Mucosa of descending colon (tissue), 3 donors: ENCODE measurements around the gene OTOP2. TPM values are rescaled to one million over a fixed set of nuclear protein-coding genes. Genes with fewer than 3 reads are reported as not detected.

Experiments used
- ATAC-seq: fragments of 200-7000 bp; cut with Tn5 transposase; one replicate; pipeline ENCODE4 v1.9.1; 2020; ENCODE audit warnings: mild to moderate bottlenecking, moderate library complexity
- DNase-seq, 3 donors: peaks; one replicate each; pipeline ENCODE4 v3.0.0-alpha.2; 2020
- H3K36me3 ChIP-seq: fragments of 200-600 bp; one replicate; pipeline ENCODE4 v1.8.0; 2021; ENCODE audit warnings: low read depth, mild to moderate bottlenecking
- H3K4me1 ChIP-seq: fragments of 200-600 bp; one replicate; pipeline ENCODE4 v1.8.0; 2021; ENCODE audit warnings: low read depth, mild to moderate bottlenecking
- H3K4me3 ChIP-seq: fragments of 200-600 bp; one replicate; pipeline ENCODE4 v1.8.0; 2021; ENCODE audit warnings: mild to moderate bottlenecking
- H3K9me3 ChIP-seq: fragments of 200-600 bp; one replicate; pipeline ENCODE4 v1.8.0; 2021; ENCODE audit warnings: mild to moderate bottlenecking
- intact Hi-C, 2 donors: fragments of 100-400 bp; cut with DNase I in 1 of 2; cut with micrococcal nuclease in 1 of 2; formaldehyde crosslinking; loops; one replicate each; pipeline versions ENCODE4 v1.11.0 to v1.11.1; 2022; cut with DNase I, micrococcal nuclease
- total RNA-seq, 3 donors: library from RNA; stranded (reverse); fragmentation: NEBNext Ultra II Directional in 2 of 3; extraction: Animal tissue kit (Norgen Biotek cat#: 25700) in 2 of 3; gene quantifications; one replicate each; pipeline versions ENCODE4 v1.2.1 to v1.2.4, GENCODE V29; 2021 to 2023
- TF ChIP-seq, protein P1 (sequence below): fragments of 200-600 bp; IDR thresholded peaks from one replicate; pipeline ENCODE4 v1.8.0; 2022; ENCODE audit warnings: antibody characterized with exemption, mild to moderate bottlenecking
- donor health status: DM: no; HTN: no; CAD: no; lungs with moderate emphysema.
- donor health status: DM: no; HTN: no; CAD: no.
- donor health status: DM: no; HTN: yes; CAD: no.

Gene OTOP2
- total RNA-seq, 3 donors from 2014 or later: 15.3 to 135 (median 54.0) TPM

DNA sequence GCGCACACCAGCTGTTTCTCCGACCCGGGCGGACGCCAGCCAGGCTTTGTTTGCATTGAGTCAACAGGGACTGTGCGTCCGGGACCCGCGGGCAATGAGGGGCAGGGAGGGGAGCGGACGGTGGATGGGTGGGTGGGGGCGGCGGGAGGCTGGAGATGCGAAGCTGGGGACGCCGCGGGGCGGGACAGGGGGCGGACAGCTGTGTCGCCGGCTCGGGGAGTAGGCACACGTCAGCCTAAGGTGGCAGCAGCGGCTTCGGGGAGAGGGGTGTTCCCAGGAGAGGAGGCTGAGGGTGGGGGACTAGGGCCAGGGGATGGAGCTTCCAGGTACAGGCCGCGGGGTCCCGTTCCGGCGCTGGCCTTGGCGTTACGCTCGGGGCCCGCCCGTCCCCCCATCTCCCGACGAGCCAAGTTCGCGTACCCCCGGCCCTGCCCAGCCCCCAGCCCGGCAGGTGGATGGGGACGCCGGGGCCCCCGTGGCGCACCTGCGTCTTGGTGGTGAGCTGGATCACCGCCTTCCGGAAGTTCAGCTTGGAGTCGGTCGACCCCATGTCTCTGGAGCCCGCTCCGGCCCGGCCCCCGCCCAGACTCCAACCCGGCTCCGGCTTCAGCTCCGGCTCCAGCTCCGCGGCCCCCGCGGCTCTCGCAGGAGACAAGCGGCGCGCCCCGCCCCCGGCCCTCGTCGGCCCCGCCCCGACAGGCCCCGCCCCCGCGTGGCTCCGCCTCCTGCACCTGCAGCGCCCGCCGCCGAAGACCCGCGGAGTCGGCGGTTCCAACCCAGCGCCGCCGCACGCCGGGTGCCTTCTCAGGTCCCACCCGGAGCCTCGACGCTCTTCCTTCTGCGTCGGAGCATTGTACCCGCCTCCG lies 48.3 kb downstream of the OTOP2 start, which contains the start of gene HID1:
TSS of gene HID1 (minus strand) at position 653 of the 866 bp plus-strand sequence. CDS start at position 550, 103 bp downstream.
- Histone ChIP-seq H3K4me1 (peaks cover 14% of the 10 kb centered on the region), H3K36me3 (no peaks in the 10 kb centered on the region), H3K4me3 (peak within 1 kb of the TSS; percentile 34), H3K9me3 (no peaks in the 10 kb centered on the region)
- peak; percentile 83 to 89 (median 86) for DNase-seq
- ATAC-seq: peak; percentile 87
- TF ChIP-seq, protein P1, sequence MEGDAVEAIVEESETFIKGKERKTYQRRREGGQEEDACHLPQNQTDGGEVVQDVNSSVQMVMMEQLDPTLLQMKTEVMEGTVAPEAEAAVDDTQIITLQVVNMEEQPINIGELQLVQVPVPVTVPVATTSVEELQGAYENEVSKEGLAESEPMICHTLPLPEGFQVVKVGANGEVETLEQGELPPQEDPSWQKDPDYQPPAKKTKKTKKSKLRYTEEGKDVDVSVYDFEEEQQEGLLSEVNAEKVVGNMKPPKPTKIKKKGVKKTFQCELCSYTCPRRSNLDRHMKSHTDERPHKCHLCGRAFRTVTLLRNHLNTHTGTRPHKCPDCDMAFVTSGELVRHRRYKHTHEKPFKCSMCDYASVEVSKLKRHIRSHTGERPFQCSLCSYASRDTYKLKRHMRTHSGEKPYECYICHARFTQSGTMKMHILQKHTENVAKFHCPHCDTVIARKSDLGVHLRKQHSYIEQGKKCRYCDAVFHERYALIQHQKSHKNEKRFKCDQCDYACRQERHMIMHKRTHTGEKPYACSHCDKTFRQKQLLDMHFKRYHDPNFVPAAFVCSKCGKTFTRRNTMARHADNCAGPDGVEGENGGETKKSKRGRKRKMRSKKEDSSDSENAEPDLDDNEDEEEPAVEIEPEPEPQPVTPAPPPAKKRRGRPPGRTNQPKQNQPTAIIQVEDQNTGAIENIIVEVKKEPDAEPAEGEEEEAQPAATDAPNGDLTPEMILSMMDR: no peak
- intact Hi-C loops: no loop called here

GRCh38 chr17:74972973-74973328 lies 48.9 kb downstream of the OTOP2 start:
- no peaks in the 10 kb centered on the region for H3K36me3 ChIP-seq
- DNase-seq: no peak
- intact Hi-C loops: no loop called here
- no peak overlapping the region for H3K4me3 ChIP-seq
- H3K9me3 ChIP-seq: no peaks in the 10 kb centered on the region
- TF ChIP-seq, protein P1: no peak
- H3K4me1 ChIP-seq: peaks cover 14% of the 10 kb centered on the region
- no peak for ATAC-seq

GRCh38 chr17:74975943-74976342 lies 51.9 kb downstream of the OTOP2 start:
- H3K9me3 ChIP-seq: no peaks in the 10 kb centered on the region
- ATAC-seq: no peak
- TF ChIP-seq, protein P1: no peak
- DNase-seq: no peak
- H3K36me3 ChIP-seq: no peaks in the 10 kb centered on the region
- intact Hi-C loops: no loop called here
- peaks cover 9% of the 10 kb centered on the region for H3K4me1 ChIP-seq
- H3K4me3 ChIP-seq: no peak overlapping the region

DNA sequence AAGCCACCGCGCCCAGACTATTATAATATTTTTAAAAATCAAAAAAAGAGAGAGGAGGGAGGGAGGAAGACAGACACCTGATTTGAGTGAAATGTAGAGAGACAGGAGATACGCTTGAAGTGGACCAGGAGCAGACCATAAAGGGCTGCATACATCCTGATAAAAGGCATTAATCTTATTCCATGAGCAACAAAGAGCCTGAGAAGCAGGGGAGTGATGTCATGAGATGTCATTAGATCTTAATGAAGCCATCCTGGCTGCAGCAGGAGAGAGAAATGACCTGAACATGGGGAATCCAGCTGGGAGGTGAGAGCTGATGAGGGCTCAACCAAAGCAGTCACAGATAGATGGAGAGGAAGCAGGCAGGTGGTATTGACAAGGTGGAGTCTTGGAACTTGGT lies 53.7 kb downstream of the OTOP2 start:
- no peak for ATAC-seq
- Histone ChIP-seq H3K9me3 (no peaks in the 10 kb centered on the region), H3K4me1 (peaks cover 9% of the 10 kb centered on the region), H3K4me3 (no peak overlapping the region), H3K36me3 (no peaks in the 10 kb centered on the region)
- TF ChIP-seq, protein P1: no peak
- intact Hi-C loops: no loop called here
- DNase-seq: no peak

- no peak overlapping the region for H3K4me3 ChIP-seq
- TF ChIP-seq, protein P1: no peak
- ATAC-seq (no peak), DNase-seq (no peak)
- peaks cover 9% of the 10 kb centered on the region for H3K4me1 ChIP-seq
- intact Hi-C loops: no loop called here
- H3K36me3 ChIP-seq: no peaks in the 10 kb centered on the region
- no peaks in the 10 kb centered on the region for H3K9me3 ChIP-seq
Measured at GRCh38 chr17:74978240-74978639, 54.2 kb downstream of the OTOP2 start.
